Measurements from ENCODE around the gene TACR2.

DNA sequence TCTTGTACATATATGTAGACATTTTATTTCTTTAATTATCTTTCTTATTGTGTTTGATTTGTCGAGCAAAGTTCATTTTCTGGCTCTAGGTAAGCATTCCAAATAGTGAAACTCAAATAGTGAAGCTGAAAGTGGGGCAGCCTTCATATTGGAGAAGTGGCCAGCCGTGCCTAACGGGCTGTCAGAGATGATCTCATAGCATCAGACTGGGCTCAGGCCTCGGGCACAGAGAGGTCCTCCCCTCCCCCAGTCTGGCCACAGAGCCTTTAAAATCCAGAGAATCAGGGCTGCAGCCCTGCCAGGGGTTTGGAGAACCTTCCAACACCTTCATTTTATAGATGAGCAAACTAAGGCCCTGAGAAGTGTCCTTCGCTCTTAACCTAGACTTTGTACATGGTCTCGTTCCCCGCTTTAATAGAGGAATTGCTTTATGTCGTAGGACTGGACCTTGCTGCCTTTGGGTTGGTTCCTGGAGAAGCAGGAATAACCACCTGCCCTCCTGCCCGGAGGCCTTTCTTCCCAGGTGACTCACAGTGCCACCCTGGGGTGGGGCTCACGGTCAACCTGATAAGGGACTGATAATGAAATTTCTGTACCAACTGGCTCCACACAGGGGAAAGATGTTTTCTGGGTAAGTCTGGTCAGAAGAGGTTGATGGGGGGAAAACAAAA, 41.8 kb upstream of the TACR2 start:
- TF ChIP-seq, protein P1, sequence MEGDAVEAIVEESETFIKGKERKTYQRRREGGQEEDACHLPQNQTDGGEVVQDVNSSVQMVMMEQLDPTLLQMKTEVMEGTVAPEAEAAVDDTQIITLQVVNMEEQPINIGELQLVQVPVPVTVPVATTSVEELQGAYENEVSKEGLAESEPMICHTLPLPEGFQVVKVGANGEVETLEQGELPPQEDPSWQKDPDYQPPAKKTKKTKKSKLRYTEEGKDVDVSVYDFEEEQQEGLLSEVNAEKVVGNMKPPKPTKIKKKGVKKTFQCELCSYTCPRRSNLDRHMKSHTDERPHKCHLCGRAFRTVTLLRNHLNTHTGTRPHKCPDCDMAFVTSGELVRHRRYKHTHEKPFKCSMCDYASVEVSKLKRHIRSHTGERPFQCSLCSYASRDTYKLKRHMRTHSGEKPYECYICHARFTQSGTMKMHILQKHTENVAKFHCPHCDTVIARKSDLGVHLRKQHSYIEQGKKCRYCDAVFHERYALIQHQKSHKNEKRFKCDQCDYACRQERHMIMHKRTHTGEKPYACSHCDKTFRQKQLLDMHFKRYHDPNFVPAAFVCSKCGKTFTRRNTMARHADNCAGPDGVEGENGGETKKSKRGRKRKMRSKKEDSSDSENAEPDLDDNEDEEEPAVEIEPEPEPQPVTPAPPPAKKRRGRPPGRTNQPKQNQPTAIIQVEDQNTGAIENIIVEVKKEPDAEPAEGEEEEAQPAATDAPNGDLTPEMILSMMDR (IDR thresholded peaks at IDR 0.05): no peak
- TF ChIP-seq POLR2A (IDR thresholded peaks at IDR 0.05) (no peak), POLR2AphosphoS5 (IDR thresholded peaks at IDR 0.05) (no peak)

All from upper lobe of left lung (tissue), 4 donors.